Stimulated activated CD4-positive, alpha-beta T cell treated with anti-CD3 and anti-CD28 coated beads, Interleukin-15, amount 100 ng/mL, for 48 hours (primary cell): ENCODE results near the gene CPLANE1.
"Not testable (repeated sequence)": the region's sequence is repeated elsewhere in the genome, so short reads cannot be mapped to it uniquely, and the experiment has no call there.

Source experiments
- DNase-seq, 2 donors: peaks; one replicate each; pipeline ENCODE4 v3.0.0-alpha.2; 2020; ENCODE audit warnings: low read depth in 2 of 2

CPLANE1 gene

DNA sequence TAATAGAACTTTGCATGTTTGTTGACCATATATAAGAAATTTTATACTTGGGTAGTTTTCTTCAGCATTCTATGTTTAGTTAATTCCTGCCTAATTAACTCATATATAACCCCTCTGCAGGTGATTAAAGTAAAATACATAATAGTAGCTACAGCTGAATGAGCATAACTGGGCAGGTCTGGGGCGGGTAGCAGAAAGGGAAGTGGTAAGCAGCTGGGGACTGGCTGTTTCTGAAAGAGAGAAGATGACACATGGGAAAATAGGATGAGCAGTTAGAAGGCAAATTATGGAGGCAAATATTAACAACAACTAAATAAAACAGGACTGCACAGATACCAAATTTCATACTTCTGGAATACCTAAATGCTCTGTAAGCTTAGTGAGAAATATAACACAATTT, 128.1 kb downstream of the CPLANE1 start:
- no peak for DNase-seq

DNA sequence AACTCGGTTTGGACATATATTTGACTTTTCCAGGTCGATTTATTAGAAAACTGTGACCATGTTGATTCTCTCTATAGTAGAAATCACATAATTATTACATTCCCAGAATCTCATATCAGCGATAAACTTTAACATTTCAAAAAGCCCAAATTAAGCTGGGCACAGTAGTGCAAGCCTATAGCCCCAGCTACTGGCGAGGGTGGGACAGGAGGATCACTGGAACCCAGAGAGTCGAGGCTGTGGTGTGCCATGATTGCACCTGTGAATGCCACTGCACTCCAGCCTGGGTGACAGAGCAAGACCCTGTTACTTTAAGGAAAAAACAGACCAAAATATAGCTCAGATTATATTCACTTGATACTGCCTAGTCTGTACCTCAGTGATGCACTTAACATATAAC, 128.9 kb downstream of the CPLANE1 start:
- no peak for DNase-seq

DNA sequence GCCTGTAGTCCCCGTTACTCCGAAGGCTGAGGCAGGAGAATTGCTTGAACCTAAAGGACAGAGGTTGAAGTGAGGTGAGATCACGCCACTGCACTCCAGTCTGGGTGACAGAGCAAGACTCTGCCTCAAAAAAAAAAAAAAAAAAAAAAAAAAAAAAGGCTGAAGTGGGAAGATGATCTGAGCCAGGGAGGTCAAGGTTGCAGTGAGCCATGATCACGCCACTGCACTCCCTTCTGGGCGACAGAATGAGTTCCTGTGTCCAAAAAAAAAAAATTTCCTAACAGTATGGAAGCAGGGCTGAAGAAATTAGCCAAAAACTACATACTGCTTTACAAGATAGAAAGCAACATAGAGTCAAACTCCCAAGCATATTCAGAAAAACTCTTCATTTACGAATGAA, 132.8 kb downstream of the CPLANE1 start:
- DNase-seq, result no peak

DNA sequence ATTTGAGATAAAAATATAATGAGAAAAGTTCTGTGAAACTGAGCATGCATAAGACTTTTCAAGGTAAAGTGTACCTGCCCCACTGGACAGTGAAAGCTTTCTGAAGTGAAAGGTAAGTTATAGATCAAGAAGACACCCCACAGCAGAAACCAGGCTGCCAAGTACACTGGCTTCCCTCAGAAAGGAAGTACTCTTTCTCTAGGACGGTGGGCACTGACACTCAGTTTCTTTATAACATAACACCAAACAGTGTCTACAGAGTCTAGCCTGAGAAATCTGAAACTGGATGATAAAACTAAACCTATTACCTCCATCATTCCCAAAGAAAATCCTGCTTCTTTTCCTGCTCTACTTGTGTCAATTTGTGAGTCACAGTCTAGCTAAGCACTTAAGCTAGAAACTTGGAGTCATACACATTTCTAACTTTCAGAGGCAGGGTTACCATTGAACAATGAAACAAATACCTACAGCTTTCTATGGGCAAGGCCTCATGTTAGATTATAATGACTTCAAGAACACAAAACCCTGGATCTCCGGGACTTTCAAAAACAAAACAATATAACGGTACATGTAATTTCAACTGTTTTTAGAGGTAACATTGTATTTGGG, 136.7 kb downstream of the CPLANE1 start:
- no peak for DNase-seq

DNA sequence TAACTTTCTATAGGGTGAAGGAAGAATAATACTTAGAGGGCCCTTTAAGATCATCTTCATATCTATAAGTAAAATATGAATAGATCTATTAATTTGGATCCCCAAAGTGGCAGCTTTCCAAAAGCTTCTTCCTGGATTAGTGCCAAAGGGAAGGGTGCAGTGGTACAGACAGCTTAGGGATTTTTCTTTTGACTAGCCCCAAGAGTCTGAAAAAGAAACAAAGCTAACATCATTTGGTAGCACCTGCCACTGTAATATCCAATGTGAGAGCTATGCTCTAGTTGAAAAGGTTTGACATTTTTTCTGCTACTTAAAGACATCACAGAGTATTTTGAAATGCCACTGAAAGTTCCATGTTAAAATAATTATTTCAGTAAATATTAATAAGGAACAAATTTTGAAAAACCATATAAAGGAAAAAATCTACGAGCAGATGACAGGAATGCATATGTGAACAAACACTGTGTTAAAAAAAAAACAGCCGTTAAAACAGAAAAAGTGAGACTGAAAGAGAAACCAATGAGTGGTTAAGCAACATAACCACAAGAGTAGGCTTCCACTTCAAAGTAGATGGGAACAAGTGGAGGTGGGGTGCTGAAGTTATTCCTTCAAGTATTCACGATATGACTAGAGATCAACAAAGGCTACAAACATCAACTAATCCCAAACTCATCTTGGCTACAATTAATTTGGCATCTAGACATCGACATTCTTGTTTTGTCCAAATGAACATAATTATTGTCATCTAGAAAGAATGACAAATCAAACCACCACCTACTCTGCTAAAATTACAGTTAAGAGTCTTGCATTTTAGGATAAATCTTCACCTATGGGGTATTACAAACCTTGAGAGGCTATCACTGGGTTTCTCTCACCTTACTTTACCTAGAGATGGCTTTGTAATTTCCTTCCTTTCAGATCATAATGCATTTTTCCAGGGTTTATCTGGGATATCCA, 137.5 kb downstream of the CPLANE1 start:
- DNase-seq, result no peak

DNA sequence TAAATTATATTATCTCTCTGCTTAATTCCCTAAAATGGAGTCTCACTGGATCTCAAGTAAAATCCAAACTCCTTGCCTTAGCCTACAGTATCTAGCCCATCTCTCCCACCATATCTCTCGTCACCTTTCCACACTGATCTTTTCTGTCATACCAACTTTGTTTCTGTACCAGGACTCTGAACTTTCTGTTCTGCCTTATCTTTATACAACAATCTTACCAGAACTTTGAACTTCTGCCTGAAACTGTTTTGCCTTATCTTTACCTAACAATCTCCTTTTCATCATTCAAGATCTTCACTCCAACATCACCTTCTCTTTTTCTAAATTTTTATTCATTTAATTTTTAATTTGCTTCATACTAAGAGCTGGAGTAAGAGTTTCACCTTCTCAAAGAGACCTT, 139.0 kb downstream of the CPLANE1 start:
- no peak for DNase-seq

DNA sequence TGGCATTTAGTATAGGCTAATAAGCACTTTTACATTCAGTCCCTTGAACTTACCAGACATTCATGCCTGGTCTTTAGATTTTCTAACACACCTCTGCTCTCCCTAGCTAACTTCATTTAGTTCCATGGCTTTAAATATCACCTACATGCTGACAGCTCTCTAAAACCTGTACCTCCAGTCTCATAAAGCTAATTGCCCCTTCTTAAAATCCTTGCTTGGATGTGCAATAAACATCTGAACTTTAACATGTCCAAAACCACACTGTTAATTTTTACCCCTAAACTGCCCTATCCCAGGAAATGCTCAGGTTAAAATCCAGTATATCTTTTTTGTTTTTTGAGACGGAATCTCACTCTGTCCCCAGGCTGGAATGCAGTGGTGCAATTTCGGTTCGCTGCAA, 139.8 kb downstream of the CPLANE1 start:
- no peak for DNase-seq

DNA sequence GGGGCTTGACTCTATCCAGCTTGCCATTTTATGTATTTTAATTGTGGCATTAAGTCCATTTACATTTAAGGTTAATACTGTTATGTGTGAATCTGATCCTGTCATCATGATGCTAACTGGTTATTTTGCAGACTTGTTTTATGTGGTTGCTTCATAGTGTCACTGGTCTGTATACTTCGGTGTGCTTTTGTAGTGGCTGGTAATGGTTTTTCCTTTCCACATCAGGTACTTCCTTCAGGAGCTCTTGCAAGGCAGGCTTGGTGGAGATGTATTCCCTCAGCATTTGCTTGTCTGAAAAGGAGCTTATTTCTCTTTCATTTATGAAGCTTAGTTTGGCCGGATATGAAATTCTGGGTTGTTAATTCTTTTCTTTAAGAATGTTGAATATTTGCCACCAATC, 145.9 kb downstream of the CPLANE1 start:
- DNase-seq, result no peak

DNA sequence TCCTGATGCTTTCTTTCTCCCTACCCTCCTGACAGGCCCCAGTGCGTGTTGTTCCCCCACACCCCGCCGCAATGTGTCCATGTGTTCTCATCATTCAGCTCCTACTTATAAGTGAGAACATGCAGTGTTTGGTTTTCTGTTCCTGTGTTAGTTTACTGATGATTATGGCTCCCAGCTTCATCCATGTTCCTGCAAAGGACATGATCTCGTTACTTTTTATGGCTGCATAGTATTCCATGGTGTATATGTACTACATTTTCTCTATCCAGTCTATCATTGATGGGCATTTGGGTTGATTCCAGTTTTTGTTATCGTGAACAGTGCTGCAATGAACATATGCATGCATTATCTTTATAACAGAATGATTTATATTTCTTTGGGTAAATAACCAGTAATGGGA, 149.9 kb downstream of the CPLANE1 start:
- DNase-seq, result not testable (repeated sequence)

DNA sequence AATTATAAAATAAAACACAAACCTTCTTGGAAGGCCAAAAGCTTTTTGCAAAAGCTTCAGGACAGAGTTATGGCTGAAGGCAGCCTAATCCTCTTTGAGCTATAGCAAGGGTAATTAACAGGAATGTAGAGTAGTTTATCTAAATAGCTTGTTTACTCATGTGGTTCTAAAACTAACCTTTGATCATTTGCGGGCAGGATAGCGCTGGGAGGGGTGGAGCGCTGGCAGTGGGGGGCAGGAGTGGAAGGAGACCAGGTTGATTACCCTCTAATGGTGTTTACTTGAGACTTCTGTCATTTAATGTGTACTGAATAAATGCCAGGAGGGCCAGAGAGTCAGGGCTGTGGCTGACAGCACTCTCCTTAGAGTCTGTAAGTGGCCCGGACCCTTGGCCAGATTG, 155.4 kb downstream of the CPLANE1 start:
- DNase-seq, result not testable (repeated sequence)

DNA sequence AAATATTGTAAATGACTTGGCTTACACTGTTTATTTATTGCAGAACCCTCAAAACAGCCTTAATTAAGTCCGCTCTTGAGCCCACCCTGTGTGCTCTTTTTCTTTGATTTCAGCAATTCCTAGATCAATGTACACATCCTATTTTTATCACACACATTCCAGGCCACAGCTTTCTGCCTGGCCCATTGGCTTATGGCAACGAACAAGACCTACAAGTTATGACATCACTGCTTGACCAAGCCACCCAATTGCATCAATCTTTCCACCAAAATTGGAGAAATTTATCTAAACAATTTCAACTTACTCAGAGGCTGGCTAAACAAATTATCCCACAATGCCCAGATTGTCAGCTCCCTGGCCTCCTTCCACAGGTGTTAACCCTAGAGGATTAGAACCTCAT, 158.4 kb downstream of the CPLANE1 start:
- no peak for DNase-seq

DNA sequence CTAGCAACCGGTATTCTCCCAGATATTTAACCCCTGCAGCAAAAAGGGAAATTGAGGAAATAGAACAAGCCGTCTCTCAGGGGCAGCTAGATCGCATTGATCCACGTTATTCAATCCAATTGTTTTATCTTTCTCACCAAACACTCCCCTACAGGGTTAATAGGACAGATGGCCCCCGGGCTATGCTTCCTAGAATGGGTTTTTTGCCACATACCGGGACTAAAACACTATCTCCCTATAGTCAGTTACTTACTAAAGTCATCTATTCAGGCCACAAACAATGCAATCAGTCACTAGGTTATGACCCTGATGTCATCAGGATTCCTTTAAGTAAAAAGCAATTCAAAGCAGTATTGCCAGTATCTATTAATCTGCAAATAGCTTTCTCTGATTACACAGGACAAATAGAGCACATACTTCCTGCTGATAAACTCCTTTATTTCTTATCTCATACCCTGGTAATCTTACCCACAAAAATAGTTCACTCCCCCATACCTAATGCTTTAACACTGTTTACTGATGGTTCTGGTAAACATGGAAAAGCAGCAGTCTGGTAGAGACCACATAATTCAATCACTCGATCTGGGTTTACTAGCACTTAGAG, 159.0 kb downstream of the CPLANE1 start:
- DNase-seq, result no peak

DNA sequence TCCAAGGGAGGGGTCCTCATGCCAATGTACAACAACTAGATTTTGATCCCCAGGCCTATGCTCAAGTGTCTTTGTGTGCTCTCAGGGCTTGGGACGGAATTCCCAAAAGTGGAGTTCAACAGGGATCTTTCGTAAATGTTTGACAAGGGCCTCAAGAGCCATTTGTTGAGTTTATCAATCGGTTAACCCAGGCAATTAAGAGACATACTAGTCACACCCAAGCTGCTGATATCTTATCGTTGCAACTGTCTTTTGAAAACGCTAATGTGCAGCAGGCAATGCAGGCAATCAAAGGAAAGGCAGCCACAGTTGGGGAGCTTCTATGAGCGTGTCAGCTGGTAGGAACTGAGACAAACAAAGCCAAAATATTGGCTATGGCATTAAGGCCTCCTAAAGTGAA, 161.2 kb downstream of the CPLANE1 start:
- DNase-seq, result no peak

DNA sequence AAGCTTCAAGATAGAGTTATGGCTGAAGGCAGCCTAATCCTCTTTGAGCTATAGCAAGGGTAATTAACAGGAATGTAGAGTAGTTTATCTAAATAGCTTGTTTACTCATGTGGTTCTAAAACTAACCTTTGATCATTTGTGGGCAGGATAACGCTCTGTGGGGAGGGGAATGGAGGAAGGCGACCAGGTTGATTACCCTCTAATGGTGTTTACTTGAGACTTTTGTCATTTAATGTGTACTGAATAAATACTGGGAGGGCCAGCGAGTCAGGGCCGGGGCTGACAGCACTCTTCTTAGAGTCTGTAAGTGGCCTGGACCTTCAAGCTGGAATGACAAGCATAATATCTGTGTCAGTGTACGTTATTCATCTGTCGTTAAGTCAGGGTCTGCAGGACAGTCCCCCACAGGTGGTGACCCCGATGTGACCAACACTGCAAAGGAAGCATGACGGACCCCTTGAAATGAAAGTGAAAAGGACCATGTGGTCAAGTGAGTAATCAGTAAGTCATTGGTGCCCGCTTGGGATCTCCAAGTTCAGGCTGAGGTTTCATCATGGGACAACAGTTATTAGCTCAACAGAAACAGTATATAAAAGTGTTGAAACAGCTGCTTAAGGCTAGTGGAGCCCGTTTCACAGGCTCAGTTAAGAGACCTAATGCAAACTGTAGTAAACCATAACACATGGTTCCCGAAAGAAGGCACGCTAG, 162.6 kb downstream of the CPLANE1 start:
- no peak for DNase-seq

DNA sequence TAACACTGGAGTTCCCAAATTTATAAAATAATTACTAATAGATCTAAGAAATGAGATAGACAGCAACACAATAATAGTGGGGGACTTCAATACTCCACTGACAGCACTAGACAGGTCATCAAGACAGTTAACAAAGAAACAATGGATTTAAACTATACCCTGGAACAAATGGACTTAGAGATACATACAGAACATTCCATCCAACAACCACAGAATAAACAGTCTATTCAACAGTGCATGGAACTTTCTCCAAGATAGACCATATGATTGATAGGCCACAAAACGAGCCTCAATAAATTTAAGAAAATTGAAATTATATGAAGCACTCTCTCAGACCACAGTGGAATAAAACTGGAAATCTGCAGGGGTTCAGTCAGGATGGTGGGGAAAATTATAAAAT, 163.2 kb downstream of the CPLANE1 start:
- not testable (repeated sequence) for DNase-seq

DNA sequence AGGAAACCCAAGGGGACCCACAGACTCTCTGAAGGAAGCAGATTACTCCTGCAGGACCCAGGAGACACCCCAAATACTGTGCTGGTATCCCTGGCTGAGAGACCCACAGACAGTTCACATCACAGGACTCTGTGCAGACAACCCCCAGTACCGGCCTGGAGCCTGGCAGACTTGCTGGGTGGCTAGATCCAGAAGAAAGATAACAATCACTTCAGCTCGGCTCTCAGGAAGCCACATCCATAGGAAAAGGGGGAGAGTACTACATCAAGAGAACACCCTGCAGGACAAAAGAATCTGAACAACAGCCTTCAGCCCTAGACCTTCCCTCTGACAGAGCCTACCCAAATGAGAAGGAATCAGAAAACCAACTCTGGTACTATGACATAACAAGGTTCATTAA, 166.2 kb downstream of the CPLANE1 start:
- not testable (repeated sequence) for DNase-seq

DNA sequence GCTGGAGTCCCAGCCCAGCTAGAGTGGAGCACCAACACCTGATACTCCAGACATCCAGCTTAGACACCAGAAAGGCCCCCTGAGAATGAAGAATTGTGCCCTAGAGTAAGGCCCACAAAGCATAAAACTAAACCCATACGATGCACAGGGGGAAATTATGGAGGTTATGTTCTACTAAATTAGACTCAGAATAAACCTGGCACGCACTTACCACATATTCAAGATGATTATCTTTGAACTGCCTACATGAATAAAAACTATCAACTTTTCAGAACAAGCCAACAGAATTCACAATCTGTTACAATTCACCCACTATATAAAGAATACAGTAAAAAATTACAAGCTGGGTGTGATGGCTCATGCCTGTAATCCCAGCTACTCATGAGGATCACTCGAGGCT, 168.5 kb downstream of the CPLANE1 start:
- no peak for DNase-seq

DNA sequence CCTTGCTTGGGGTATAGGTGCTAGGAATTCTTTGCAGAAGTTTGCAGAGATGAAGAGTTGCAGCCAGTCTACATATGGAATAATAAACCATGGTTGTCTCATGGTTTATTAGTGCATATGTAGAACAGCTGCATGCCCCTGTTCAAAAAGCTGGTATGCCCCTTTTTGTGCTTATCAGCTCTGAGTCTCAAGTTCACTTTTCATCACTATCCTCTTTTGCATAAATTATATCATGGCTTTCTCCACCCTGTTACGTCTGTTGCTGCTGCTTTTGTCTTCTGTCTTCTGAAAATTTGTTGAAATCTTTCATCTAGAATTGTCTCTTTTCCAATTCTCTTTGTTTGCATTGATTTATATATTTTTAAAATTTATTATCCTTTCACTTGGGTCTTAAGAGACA, 172.0 kb downstream of the CPLANE1 start:
- DNase-seq, result no peak

DNA sequence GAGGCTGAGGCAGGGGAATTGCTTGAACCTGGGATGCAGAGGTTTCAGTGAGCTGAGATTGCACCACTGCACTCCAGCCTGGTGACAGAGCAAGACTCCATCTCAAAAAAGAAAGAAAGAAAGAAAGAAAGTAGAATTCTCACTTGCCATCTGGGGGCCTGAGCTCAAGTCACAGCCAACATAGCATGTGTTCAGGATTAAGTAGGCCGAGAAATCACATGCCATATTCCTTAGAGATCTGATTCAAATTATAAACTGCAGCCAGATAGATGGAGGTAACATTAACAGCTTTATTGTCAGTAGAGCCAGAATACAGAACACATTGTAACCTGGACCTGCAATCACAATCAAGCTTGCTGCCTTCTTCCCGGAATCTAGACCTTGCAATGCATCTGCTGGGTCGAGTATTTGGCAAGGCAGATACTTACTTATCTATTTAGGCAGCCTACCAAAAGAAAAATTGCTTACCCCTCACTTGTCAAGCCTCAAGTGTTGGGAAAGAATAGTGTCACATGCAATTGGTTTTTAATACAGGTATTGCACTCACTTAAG, 173.7 kb downstream of the CPLANE1 start:
- no peak for DNase-seq

DNA sequence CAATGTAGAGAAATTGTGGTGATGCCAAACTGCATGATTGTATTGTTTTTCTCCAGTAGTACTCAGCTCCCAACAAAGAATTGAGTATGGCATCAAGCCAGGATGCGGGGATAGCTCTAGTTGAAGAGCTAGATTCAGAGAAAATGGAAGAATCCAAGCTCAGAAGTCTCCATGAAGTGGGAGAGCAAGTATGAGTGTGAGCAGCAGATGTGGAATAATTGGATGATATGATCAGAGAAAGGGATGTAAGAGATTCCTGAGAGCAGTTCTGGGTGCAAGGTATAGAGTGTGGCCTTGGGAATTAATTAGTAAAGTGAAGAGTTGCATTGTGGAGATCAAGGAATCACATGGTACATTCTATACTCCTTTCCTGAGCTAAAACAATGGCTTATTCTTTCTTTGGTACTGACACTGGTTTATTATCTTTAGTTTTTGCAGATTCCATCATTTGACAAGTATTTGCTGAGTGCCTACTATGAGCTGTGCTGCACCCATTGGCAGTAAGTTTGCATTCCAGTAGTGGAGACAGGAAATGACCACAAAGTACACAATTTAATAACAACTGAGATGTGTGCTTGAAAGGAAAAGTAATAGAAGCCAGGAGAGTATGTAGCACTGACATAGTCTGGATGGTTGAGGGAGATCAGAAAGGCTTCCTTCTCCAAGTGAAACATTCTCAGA, 177.1 kb downstream of the CPLANE1 start:
- DNase-seq, result no peak

DNA sequence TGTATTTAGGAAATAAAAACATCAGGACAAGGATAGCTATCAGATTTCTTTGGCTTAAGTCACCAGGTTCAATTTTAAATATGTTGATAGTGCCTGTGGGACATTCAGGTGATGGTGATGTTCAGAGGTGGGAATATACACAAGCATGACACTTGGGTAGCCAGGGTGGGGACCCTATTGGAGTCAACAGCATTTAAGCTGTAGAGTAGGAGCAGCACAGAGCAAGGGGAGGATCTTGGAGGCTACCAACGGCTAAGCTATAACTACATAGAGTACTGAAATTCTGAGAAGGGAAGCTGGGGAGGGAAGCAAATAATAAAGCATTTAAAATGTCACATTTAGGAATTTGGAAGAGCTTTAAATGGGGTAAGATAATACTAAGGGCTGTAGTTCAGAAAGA, 177.7 kb downstream of the CPLANE1 start:
- DNase-seq, result no peak
